Pancreas (tissue), 10 donors: ENCODE results near the gene APC2. TPM values are rescaled to one million over a fixed set of nuclear protein-coding genes. Genes with fewer than 3 reads are reported as not detected.

Experiments
- ATAC-seq, 4 donors: fragments of 200-7000 bp; cut with Tn5 transposase; one replicate each; pipeline versions ENCODE4 v1.8.0 to v1.9.1; 2020; ENCODE audit warnings: mild to moderate bottlenecking in 4 of 4, moderate library complexity in 4 of 4
- DNase-seq, 6 donors: peaks; one replicate each; pipeline ENCODE4 v3.0.0-alpha.2; 2020
- FAIRE-seq: peaks from 2 replicates; lab custom pipeline; 2012; peaks lifted over from hg19 to GRCh38; lab: Jason Lieb, UNC
- H3K27ac ChIP-seq, 4 donors: fragments of 200-600 bp; sonication (generic); 1 replicate in 3 of 4; 2 replicates in 1 of 4; pipeline versions ENCODE4 v1.5.0 to v1.8.0; 2020
- H3K27me3 ChIP-seq, 4 donors: fragments of 200-600 bp; one replicate each; pipeline ENCODE4 v1.8.0; 2021
- H3K36me3 ChIP-seq, 3 donors: fragments of 200-600 bp; sonication (generic) in 1 of 3; one replicate each; pipeline versions ENCODE4 v1.5.0 to v1.8.0; 2020 to 2021
- H3K4me1 ChIP-seq, 3 donors: fragments of 200-600 bp; one replicate each; pipeline ENCODE4 v1.8.0; 2021
- H3K4me3 ChIP-seq, 4 donors: fragments of 200-600 bp; sonication (generic) in 2 of 4; one replicate each; pipeline versions ENCODE4 v1.5.0 to v1.8.0; 2020 to 2021
- H3K9me3 ChIP-seq, 4 donors: fragments of 200-600 bp; one replicate each; pipeline ENCODE4 v1.8.0; 2021
- CTCF ChIP-seq, 4 donors: fragments of 200-600 bp; sonication (generic) in 3 of 4; IDR thresholded peaks; one replicate each; pipeline versions ENCODE4 v1.5.0 to v1.8.0; 2021; ENCODE audit warnings: antibody characterized with exemption in 4 of 4
- WGBS, 2 donors: extraction: QIAGEN DNeasy Blood & Tissue Kit; methylation state at CpG; one replicate each; pipeline ENCODE4 v1.1.7; 2013; 5-methylcytosine and 5-hydroxymethylcytosine counted together
- intact Hi-C, 3 donors: fragments of 100-400 bp; cut with DNase I; formaldehyde crosslinking; loops; one replicate each; pipeline versions ENCODE4 v1.11.1 to v1.14.2; 2022
- polyA plus RNA-seq, 2 donors: library from polyadenylated mRNA; stranded (reverse); fragments of 200-250 nt; gene quantifications; one replicate each; pipeline ENCODE4 v1.2.3, GENCODE V29; 2013
- total RNA-seq, 6 donors: library from RNA; stranded (reverse); fragmentation: NEBNext Ultra II Directional in 4 of 6; extraction: Animal tissue kit (Norgen Biotek cat#: 25700) in 4 of 6; gene quantifications; one replicate each; pipeline versions ENCODE4 v1.2.1 to v1.2.4, GENCODE V29; 2021 to 2023
- donor health status: healthy with polysubstance abuse.
- donor health status: DM: no; HTN: no; CAD: no; lungs with moderate emphysema.
- donor health status: DM: no; HTN: no; CAD: no.
- donor health status: control.
- donor health status: control.
- donor health status: Bipolar disorder and iron deficiency.
- donor health status: DM: yes; HTN: yes; CAD: no.
- donor health status: DM: no; HTN: no; CAD: no.
- donor health status: DM: no; HTN: no; CAD: no.
- donor health status: DM: yes; HTN: yes; CAD: no.

Gene APC2
- total and polyA plus RNA-seq, 8 donors = 0.04 to 0.27 (median 0.06) TPM; not detected in 1

- TF ChIP-seq CTCF (IDR thresholded peaks at IDR 0.05) = no peak
- intact Hi-C loops = no loop called here
- Histone ChIP-seq H3K27me3 (no peaks in the 10 kb centered on the region), H3K9me3 (no peaks in the 10 kb centered on the region), H3K27ac (no peak overlapping the region), H3K4me3 (no peak overlapping the region), H3K4me1 (no peaks in the 10 kb centered on the region), H3K36me3 (peaks cover 0 to 52% (median 45%) of the 10 kb centered on the region in 3 donors)
- no peak for FAIRE-seq
- no peak for DNase-seq
- no peak for ATAC-seq
- WGBS, 2 donors = 92 to 95% methylated on average over 14 of the region's 14 CpGs
These were observed 24.0 kb upstream of the APC2 start for GRCh38 chr19:1425902-1426301.

GRCh38 chr19:1426736-1427135, 23.2 kb upstream of the APC2 start:
- no peak for FAIRE-seq
- Histone ChIP-seq H3K27ac (no peak overlapping the region), H3K4me3 (no peak overlapping the region), H3K27me3 (no peaks in the 10 kb centered on the region), H3K36me3 (peaks cover 0 to 52% (median 38%) of the 10 kb centered on the region in 3 donors), H3K4me1 (no peaks in the 10 kb centered on the region), H3K9me3 (no peaks in the 10 kb centered on the region)
- intact Hi-C loops = no loop called here
- TF ChIP-seq CTCF (IDR thresholded peaks at IDR 0.05) = no peak
- no peak for DNase-seq
- no peak for ATAC-seq
- WGBS, 2 donors = 86 to 90% methylated on average over 9 of the region's 9 CpGs

- FAIRE-seq = no peak
- intact Hi-C loops = no loop called here
These were observed 22.6 kb upstream of the APC2 start for GRCh38 chr19:1427221-1427920.

GRCh38 chr19:1428738-1429391, 21.1 kb upstream of the APC2 start:
- no peak overlapping the region for H3K4me3 ChIP-seq
- TF ChIP-seq CTCF (IDR thresholded peaks at IDR 0.05) = no peak
- H3K27ac ChIP-seq = no peak overlapping the region
- no peaks in the 10 kb centered on the region for H3K4me1 ChIP-seq
- no peaks in the 10 kb centered on the region for H3K9me3 ChIP-seq
- peaks cover 0 to 53% (median 28%) of the 10 kb centered on the region in 3 donors for H3K36me3 ChIP-seq
- DNase-seq (peak in 1 of 6 donors; percentile 54), ATAC-seq (peak in 2 of 4 donors; percentile 6), FAIRE-seq (no peak)
- intact Hi-C loops = no loop called here
- H3K27me3 ChIP-seq = no peaks in the 10 kb centered on the region
- 81 to 83% methylated on average over 39 to 41 of the region's 41 CpGs for WGBS, 2 donors

More at GRCh38 chr19:1427221-1427920, 22.6 kb upstream of the APC2 start:
- Histone ChIP-seq H3K27ac (no peak overlapping the region), H3K4me1 (no peaks in the 10 kb centered on the region), H3K4me3 (no peak overlapping the region), H3K9me3 (no peaks in the 10 kb centered on the region), H3K36me3 (peaks cover 0 to 53% (median 38%) of the 10 kb centered on the region in 3 donors), H3K27me3 (no peaks in the 10 kb centered on the region)
- WGBS, 2 donors = 92 to 94% methylated on average over 27 of the region's 27 CpGs
- ATAC-seq (no peak), DNase-seq (no peak)
- TF ChIP-seq CTCF (IDR thresholded peaks at IDR 0.05) = no peak

- Histone ChIP-seq H3K36me3 (peaks cover 0 to 58% (median 27%) of the 10 kb centered on the region in 3 donors), H3K9me3 (no peaks in the 10 kb centered on the region), H3K4me3 (no peak overlapping the region), H3K4me1 (no peaks in the 10 kb centered on the region), H3K27me3 (no peaks in the 10 kb centered on the region), H3K27ac (no peak overlapping the region)
- WGBS, 2 donors = 47 to 52% methylated on average over 14 of the region's 14 CpGs
- ATAC-seq (peak in 2 of 4 donors; percentile 13 to 34), FAIRE-seq (no peak), DNase-seq (no peak)
- intact Hi-C loops = no loop called here
- TF ChIP-seq CTCF (IDR thresholded peaks at IDR 0.05) = no peak
These were observed 20.2 kb upstream of the APC2 start for GRCh38 chr19:1429750-1430149.
